ENCODE measurements around the gene HCLS1. TPM values are rescaled to one million over a fixed set of nuclear protein-coding genes. Genes with fewer than 3 reads are reported as not detected.
"Not testable (repeated sequence)": the region's sequence is repeated elsewhere in the genome, so short reads cannot be mapped to it uniquely, and the experiment has no call there.

The HCLS1 gene
- total RNA-seq: 37.4 TPM

DNA sequence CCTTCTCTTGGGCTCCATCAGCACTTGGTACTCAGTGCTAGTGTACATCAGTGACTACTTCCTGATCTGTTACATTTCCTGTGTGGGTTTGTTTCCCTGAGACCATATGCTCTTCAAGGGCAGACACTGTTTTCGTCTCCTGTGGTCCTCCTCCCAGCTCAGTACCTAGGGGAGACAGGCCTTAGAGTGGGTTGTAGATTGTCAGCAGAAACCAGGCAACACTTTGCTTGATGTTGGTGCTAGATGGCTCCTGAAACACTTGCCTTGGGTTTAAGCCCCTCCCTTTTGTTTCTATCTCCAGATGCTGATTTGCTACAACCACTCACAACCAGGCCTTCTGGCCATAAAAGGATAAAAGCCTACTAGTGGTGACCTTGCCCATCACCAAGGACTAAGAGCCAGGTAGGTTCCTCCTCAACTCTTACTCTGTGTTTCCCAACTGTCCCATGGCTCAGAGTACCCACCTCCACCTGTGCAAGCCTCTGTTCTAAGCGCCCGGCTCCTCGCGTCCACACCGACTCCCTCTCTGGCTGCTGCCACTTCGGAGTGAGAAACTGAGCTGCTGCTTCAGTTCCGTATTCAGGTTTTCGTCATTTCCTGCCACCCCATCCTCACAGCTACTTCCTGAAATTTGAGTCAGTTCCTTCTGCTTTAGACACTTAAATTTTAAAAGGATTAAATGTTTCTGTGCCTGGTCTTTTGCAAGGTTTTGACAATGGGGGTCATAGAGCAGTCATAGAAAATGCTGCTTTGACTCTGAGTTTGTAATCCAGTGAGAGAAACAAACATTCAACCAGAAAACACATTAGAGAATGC is at the start of gene HCLS1:
Gene HCLS1, minus strand, starts transcription at position 548 of the 816 bp plus-strand sequence. CDS start 2,556 bp downstream, outside the sequence.
- peak; percentile 50 for DNase-seq (ENCODE audit: low spot score)

GRCh38 chr3:121710347-121710746 is 49.6 kb upstream of the HCLS1 start:
- no peak for DNase-seq (ENCODE audit: low spot score)

- DNase-seq (ENCODE audit: low spot score): no peak
Observed at GRCh38 chr3:121707531-121708273, 47.0 kb upstream of the HCLS1 start.

- DNase-seq (ENCODE audit: low spot score): no peak
Observed at GRCh38 chr3:121705541-121705940, 44.8 kb upstream of the HCLS1 start.

- DNase-seq (ENCODE audit: low spot score): no peak
Observed at GRCh38 chr3:121703973-121704372, 43.3 kb upstream of the HCLS1 start.

DNA sequence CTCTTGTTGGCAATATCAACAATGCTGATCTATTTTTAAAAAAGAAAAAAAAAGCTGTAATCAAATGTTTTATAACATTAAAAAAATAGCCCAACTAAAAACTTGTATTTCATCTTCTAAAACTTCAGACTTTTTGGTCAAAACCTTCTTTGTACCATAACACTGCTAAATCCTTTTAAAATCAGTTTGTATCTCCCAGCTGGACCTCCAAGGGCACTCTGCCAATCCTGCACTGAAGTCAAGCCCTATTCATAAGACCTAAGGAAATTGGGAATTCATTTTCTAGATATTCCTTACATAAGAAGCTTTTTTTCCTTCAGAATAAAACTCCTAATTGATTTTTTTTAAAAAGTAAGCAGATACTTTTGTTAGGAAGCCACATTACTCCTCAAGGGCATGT is 38.2 kb upstream of the HCLS1 start:
- no peak for DNase-seq (ENCODE audit: low spot score)

GRCh38 chr3:121698476-121698875 is 37.8 kb upstream of the HCLS1 start:
- no peak for DNase-seq (ENCODE audit: low spot score)

- DNase-seq (ENCODE audit: low spot score): no peak
Observed at GRCh38 chr3:121696186-121696585, 35.5 kb upstream of the HCLS1 start.

DNA sequence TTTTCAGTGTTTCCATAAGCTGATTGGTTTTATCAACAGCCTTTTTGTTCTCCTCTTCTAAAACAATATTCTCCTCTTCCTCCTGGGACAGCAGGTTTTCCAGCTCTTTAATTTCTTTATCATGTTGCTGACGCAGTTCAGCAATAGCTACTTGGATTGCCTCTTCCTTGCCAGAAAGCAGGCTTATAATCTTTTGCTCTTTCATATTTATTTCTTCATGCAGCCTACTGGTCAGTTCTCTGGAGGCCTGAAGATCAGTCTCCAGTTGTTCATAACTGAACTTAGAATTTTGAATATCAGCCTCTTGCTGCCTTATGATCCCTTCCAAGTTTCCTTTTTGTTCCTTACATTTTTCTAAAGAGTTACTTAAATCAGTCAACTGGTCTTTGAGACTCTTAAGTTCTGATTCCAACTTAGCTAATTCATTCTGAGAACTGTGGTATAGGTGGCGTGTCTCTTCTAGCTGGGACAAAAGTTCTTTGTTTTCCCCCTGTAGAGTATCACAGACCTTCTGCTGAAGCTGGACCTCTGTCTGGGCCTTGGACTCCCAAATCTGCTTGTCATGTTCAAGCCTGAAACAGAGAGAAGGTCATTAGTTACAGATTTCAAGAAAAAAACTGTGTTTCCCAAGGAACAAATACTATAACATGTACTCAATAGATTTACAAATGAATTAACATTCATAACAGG is 31.5 kb upstream of the HCLS1 start:
- DNase-seq (ENCODE audit: low spot score): no peak

GRCh38 chr3:121690777-121691405 is 30.2 kb upstream of the HCLS1 start:
- DNase-seq (ENCODE audit: low spot score): no peak

DNA sequence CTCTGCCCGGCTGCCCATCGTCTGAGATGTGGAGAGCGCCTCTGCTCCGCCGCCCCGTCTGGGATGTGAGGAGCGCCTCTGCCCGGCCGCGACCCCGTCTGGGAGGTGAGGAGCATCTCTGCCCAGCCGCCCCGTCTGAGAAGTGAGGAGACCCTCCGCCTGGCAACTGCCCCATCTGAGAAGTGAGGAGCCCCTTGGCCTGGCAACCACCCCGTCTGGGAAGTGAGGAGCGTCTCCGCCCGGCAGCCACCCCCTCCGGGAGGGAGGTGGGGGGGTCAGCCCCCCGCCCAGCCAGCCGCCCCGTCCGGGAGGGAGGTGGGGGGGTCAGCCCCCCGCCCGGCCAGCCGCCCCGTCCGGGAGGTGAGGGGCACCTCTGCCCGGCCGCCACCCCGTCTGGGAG is 28.0 kb upstream of the HCLS1 start:
- not testable (repeated sequence) for DNase-seq (ENCODE audit: low spot score)

DNA sequence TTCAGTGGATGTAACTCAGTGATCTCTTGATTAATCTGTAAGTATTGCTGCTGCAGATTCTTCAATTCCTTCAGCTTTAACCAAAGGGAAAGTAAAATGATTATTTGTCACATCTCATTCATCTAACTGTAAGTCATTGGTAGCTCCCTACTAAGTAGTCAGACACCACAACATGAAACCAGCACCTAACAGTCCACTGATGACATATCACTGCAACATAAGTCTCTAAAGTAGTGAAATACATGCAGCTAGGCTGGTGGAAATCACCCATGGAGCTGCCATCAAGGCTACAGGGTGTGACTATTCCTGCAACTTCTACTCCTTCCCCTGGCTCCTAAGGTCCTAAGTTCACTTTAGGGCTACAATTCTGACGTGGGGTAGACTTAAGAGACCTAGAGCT is 21.1 kb upstream of the HCLS1 start:
- DNase-seq (ENCODE audit: low spot score): no peak

DNA sequence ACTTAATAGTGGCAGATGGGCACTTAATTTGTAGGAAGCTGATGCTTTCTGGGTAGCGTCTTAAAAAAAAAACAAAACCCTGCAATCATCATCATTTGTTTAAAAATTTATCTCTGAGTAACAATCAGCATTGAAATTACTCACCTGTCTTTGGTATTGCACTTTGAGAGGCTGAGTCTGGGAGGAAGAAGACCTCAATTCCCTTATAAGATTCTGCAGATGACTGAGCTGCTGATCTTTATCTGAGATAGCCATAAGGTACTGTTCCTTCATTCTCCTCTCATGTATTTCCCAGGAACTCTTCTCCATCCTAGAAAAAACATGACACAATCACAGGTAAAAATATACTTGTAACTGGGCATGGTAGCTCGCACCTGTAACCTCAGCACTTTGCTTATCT is 16.4 kb upstream of the HCLS1 start:
- no peak for DNase-seq (ENCODE audit: low spot score)

GRCh38 chr3:121670676-121671075 is 10.0 kb upstream of the HCLS1 start:
- DNase-seq (ENCODE audit: low spot score): no peak

GRCh38 chr3:121667333-121667732 is 6.6 kb upstream of the HCLS1 start:
- DNase-seq (ENCODE audit: low spot score): no peak

- DNase-seq (ENCODE audit: low spot score): no peak
Observed at GRCh38 chr3:121665488-121665887, 4.8 kb upstream of the HCLS1 start.

GRCh38 chr3:121663171-121663847 is 2.6 kb upstream of the HCLS1 start:
- DNase-seq (ENCODE audit: low spot score): no peak

DNA sequence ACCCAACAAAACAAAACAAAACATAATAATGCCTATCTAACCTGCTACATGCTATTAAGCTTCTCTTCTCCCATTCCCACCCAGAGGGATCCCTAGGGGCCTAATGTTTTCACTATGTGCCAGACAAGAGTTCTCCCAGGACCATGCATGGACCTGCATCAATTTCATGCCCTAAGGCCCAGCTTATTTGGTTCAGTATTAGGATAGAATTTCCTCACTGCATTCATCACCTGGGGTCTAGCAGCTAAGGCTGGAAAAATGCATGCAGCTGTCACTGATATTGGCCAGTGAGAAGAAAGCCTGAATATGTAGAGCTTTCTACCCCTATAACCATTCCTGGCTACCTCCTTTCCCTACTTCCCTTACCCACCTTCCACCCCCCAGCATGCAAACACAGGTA is 2.0 kb upstream of the HCLS1 start:
- no peak for DNase-seq (ENCODE audit: low spot score)

DNA sequence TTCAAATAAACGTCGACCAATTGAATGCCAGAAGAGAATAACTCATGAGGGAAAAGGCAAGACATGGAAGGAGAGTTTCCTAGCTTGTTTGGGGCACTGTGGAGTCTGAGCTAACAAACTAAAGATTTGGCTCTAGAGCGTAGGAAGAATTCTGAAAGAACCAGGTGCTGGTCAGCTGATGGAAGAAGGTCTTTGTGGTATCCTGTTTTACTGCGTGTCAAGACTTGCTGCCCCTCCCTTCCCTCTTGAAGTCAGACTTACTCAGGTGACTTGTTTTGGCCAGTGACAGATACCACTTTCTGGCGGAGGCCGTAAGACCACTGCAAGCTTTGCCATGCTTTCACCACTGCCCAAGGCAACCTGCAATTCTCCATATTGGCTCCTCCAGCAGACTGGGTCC is 673 bp upstream of the HCLS1 start:
- DNase-seq (ENCODE audit: low spot score): no peak

DNA sequence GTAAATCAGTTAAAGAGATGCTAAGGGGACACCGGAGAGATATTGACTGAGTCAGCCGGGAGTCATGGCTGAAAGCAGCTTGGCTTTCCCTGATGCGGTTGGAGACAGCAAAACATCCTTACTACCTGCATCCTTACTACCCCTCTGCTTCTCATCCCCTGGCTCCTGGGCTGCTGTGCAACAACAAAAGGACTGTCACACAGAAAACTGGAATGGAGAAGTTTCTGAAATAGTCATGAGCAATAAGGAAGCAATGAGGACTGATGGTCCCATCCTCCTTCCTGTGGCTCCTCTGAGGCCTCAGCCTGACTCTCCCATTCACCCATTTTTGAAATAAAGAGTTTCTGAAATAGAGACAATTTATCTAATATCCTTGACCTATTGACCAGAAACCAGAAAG is 1.1 kb downstream of the HCLS1 start:
- no peak for DNase-seq (ENCODE audit: low spot score)

GRCh38 chr3:121658716-121659435 is 1.8 kb downstream of the HCLS1 start:
- DNase-seq (ENCODE audit: low spot score): no peak
